Vagina (tissue), 2 donors: ENCODE results near the gene DYRK1A.

Experiments used
- POLR2A ChIP-seq, 2 donors: fragments of 450-650 bp; IDR thresholded peaks; one replicate each; pipeline ENCODE4 v1.6.1; 2017; ENCODE audit warnings: antibody characterized with exemption in 2 of 2, mild to moderate bottlenecking in 2 of 2, moderate library complexity in 2 of 2
- POLR2AphosphoS5 ChIP-seq, 2 donors: sonication (generic); formaldehyde crosslinking; IDR thresholded peaks; one replicate each; pipeline ENCODE4 v1.9.0; 2017; ENCODE audit warnings: antibody characterized with exemption in 2 of 2, mild to moderate bottlenecking in 2 of 2, low read depth in 1 of 2; ENCODE audit not compliant: insufficient read depth in 1 of 2
- TF ChIP-seq, protein P1 (sequence below), 3 experiments: fragments of 450-650 bp in 2 of 3; fragments of 200-600 bp in 1 of 3; sonication (generic) in 1 of 3; IDR thresholded peaks; one replicate each; pipeline ENCODE4 v1.5.1; 2017 to 2019; ENCODE audit warnings: antibody characterized with exemption in 3 of 3, mild to moderate bottlenecking in 2 of 3, moderate library complexity in 2 of 3

DNA sequence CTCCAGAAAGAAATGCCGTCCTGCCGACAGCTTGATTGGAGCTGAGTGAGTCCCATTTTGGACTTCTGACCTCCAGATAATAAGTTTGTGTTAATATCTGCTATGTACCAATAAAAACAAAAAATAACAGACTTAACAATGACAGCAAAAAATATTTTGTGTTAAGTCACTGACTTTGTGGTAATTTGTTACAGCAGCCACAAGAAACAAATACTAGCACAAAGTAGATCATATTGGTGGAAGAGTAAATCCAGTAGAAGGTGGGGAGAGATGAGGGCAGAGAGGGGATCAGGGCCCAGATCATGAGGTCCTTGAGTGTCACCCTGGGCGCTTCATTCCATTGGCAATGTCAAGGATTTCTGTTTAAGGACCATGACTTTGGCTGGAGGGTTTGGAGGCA lies 168.6 kb downstream of the DYRK1A start:
- TF ChIP-seq, protein P1, sequence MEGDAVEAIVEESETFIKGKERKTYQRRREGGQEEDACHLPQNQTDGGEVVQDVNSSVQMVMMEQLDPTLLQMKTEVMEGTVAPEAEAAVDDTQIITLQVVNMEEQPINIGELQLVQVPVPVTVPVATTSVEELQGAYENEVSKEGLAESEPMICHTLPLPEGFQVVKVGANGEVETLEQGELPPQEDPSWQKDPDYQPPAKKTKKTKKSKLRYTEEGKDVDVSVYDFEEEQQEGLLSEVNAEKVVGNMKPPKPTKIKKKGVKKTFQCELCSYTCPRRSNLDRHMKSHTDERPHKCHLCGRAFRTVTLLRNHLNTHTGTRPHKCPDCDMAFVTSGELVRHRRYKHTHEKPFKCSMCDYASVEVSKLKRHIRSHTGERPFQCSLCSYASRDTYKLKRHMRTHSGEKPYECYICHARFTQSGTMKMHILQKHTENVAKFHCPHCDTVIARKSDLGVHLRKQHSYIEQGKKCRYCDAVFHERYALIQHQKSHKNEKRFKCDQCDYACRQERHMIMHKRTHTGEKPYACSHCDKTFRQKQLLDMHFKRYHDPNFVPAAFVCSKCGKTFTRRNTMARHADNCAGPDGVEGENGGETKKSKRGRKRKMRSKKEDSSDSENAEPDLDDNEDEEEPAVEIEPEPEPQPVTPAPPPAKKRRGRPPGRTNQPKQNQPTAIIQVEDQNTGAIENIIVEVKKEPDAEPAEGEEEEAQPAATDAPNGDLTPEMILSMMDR (IDR thresholded peaks at IDR 0.05) = no peak
- TF ChIP-seq POLR2AphosphoS5 (IDR thresholded peaks at IDR 0.05; ENCODE audit: insufficient read depth in 1 of 2, low read depth in 1 of 2) = no peak
- no peak for TF ChIP-seq POLR2A (IDR thresholded peaks at IDR 0.05)
